Endodermal cell (in vitro differentiated cells): Measurements from ENCODE around the gene CBX8. TPM values are rescaled to one million over a fixed set of nuclear protein-coding genes. Genes with fewer than 3 reads are reported as not detected.

Source experiments
- DNase-seq: peaks from one replicate; pipeline ENCODE4 v3.0.0-alpha.2; 2017
- H3K27ac ChIP-seq: 2 replicates; pipeline ENCODE4 v1.5.1; 2013; ENCODE audit warnings: mild to moderate bottlenecking, low read depth, low read length, moderate library complexity
- H3K27me3 ChIP-seq: 2 replicates; pipeline ENCODE4 v1.6.1; 2013; ENCODE audit warnings: mild to moderate bottlenecking, low read length, moderate library complexity; ENCODE audit not compliant: insufficient read depth, control insufficient read depth, poor library complexity, severe bottlenecking
- H3K36me3 ChIP-seq: 2 replicates; pipeline ENCODE4 v1.7.0; 2013; ENCODE audit warnings: mild to moderate bottlenecking, low read length, moderate library complexity; ENCODE audit not compliant: control insufficient read depth, insufficient read depth
- H3K4me1 ChIP-seq: one replicate; pipeline ENCODE4 v1.7.0; 2013; ENCODE audit warnings: low read length; ENCODE audit not compliant: control insufficient read depth, insufficient read depth
- H3K4me3 ChIP-seq: 2 replicates; pipeline ENCODE4 v1.5.1; 2013; ENCODE audit warnings: mild to moderate bottlenecking, low read length, moderate library complexity
- H3K9ac ChIP-seq: 2 replicates; pipeline ENCODE4 v1.6.1; 2013; ENCODE audit warnings: mild to moderate bottlenecking, low read length, moderate library complexity; ENCODE audit not compliant: poor library complexity, severe bottlenecking; ENCODE audit errors: extremely low read depth
- H3K9me3 ChIP-seq: 2 replicates; pipeline ENCODE4 v1.6.1; 2013; ENCODE audit warnings: mild to moderate bottlenecking, low read length, moderate library complexity; ENCODE audit not compliant: control insufficient read depth
- H3K27ac Mint-ChIP-seq: 2 replicates; pipeline ENCODE4 v1.8.0; 2020; ENCODE audit warnings: mixed read lengths
- H3K27me3 Mint-ChIP-seq: 2 replicates; pipeline ENCODE4 v1.8.0; 2021; ENCODE audit warnings: mild to moderate bottlenecking, mixed read lengths; ENCODE audit not compliant: insufficient read depth
- H3K36me3 Mint-ChIP-seq: 2 replicates; pipeline ENCODE4 v1.8.0; 2020; ENCODE audit warnings: low read depth, mixed read lengths
- H3K4me1 Mint-ChIP-seq: 2 replicates; pipeline ENCODE4 v1.8.0; 2020; ENCODE audit warnings: mixed read lengths
- H3K4me3 Mint-ChIP-seq: 2 replicates; pipeline ENCODE4 v1.8.0; 2020; ENCODE audit warnings: mild to moderate bottlenecking, moderate library complexity, mixed read lengths
- H3K9me3 Mint-ChIP-seq: 2 replicates; pipeline ENCODE4 v1.8.0; 2020; ENCODE audit warnings: mild to moderate bottlenecking, mixed read lengths
- WGBS, 2 experiments: methylation state at CpG; one replicate each; pipeline versions ENCODE4 v1.1.5 to v1.1.7; 2013; ENCODE audit warnings: missing lambda C conversion rate in 2 of 2, mixed read lengths in 1 of 2; ENCODE audit not compliant: insufficient coverage in 1 of 2, insufficient read length in 1 of 2; 5-methylcytosine and 5-hydroxymethylcytosine counted together
- total RNA-seq, 2 donors: library from RNA; stranded (reverse); fragmentation: NEBNext Ultra II Directional in 1 of 2; extraction: Animal tissue kit (Norgen Biotek cat#: 25700) in 1 of 2; gene quantifications; 2 replicates in 1 of 2; 3 replicates in 1 of 2; pipeline ENCODE4 v1.2.1, GENCODE V29; 2021
- TF ChIP-seq, protein P1 (sequence below): fragments of 200-600 bp; sonication (generic); conservative IDR thresholded peaks from 2 replicates; pipeline ENCODE4 v1.5.0; 2021; ENCODE audit warnings: antibody characterized with exemption, mild to moderate bottlenecking

The CBX8 gene
- total RNA-seq, 2 donors from 2014 or later: 5.4 to 5.6 TPM

DNA sequence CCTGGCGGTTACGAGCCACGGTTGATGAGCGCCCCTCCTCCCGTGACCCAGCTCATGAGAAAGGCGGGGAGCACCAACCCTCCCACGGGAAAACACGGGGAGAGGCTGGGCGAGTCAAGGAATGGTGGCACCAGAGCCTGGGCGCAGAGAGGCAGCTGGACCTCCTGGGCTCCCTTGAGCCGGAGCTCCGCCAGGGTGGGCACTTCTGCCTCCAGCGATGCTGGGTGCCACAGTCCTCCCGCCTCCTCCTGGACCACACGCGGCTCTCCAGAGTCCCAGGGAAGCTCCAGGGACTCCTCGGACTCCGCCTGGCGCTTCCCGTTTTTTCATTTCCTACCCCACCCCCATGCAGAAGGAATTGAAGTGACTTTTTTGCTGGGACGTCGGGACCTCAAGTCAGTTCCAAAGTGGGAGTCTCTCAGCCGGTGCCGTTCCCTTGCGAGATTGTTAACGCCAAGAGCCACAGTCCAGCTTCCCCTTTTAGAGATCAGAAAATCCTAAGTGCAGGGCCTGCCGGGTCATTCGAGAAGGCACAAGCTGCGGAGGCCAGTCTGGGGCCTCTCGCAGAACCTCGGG, 6.6 kb upstream of the CBX8 start:
- no peak overlapping the region for H3K4me3 Mint-ChIP-seq
- Histone ChIP-seq H3K9ac (no peak overlapping the region), H3K4me1 (peaks cover 7% of the 10 kb centered on the region), H3K9me3 (no peaks in the 10 kb centered on the region), H3K4me3 (no peak overlapping the region), H3K27ac (no peak overlapping the region), H3K36me3 (no peaks in the 10 kb centered on the region), H3K27me3 (peaks cover 100% of the 10 kb centered on the region)
- TF ChIP-seq, protein P1, sequence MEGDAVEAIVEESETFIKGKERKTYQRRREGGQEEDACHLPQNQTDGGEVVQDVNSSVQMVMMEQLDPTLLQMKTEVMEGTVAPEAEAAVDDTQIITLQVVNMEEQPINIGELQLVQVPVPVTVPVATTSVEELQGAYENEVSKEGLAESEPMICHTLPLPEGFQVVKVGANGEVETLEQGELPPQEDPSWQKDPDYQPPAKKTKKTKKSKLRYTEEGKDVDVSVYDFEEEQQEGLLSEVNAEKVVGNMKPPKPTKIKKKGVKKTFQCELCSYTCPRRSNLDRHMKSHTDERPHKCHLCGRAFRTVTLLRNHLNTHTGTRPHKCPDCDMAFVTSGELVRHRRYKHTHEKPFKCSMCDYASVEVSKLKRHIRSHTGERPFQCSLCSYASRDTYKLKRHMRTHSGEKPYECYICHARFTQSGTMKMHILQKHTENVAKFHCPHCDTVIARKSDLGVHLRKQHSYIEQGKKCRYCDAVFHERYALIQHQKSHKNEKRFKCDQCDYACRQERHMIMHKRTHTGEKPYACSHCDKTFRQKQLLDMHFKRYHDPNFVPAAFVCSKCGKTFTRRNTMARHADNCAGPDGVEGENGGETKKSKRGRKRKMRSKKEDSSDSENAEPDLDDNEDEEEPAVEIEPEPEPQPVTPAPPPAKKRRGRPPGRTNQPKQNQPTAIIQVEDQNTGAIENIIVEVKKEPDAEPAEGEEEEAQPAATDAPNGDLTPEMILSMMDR: no peak
- H3K27me3 Mint-ChIP-seq: peaks cover 100% of the 10 kb centered on the region
- no peaks in the 10 kb centered on the region for H3K36me3 Mint-ChIP-seq
- H3K9me3 Mint-ChIP-seq: peaks cover 5% of the 10 kb centered on the region
- H3K4me1 Mint-ChIP-seq: peaks cover 14% of the 10 kb centered on the region
- peak; percentile 63 for DNase-seq
- no peak overlapping the region for H3K27ac Mint-ChIP-seq
- WGBS, 2 experiments: 9 to 10% methylated on average over 27 to 31 of the region's 31 CpGs

- Mint-ChIP-seq H3K4me1 (peaks cover 14% of the 10 kb centered on the region), H3K4me3 (no peak overlapping the region), H3K9me3 (peaks cover 5% of the 10 kb centered on the region), H3K36me3 (no peaks in the 10 kb centered on the region), H3K27me3 (peaks cover 100% of the 10 kb centered on the region), H3K27ac (no peak overlapping the region)
- no peak overlapping the region for H3K9ac ChIP-seq
- H3K27me3 ChIP-seq: peaks cover 100% of the 10 kb centered on the region
- 5 to 6% methylated on average over 19 to 53 of the region's 57 CpGs for WGBS, 2 experiments
- H3K27ac ChIP-seq: no peak overlapping the region
- H3K4me3 ChIP-seq: no peak overlapping the region
- TF ChIP-seq, protein P1: no peak
- peaks cover 8% of the 10 kb centered on the region for H3K4me1 ChIP-seq
- no peaks in the 10 kb centered on the region for H3K9me3 ChIP-seq
- peak; percentile 83 for DNase-seq
- no peaks in the 10 kb centered on the region for H3K36me3 ChIP-seq
Observed at GRCh38 chr17:79802736-79803420, 6.0 kb upstream of the CBX8 start.

- peaks cover 96% of the 10 kb centered on the region for H3K27me3 ChIP-seq
- H3K27me3 Mint-ChIP-seq: peaks cover 96% of the 10 kb centered on the region
- no peaks in the 10 kb centered on the region for H3K9me3 ChIP-seq
- no peak overlapping the region for H3K9ac ChIP-seq
- no peak overlapping the region for H3K27ac Mint-ChIP-seq
- H3K4me1 Mint-ChIP-seq: peaks cover 14% of the 10 kb centered on the region
- H3K4me3 Mint-ChIP-seq: no peak overlapping the region
- no peak overlapping the region for H3K4me3 ChIP-seq
- no peak overlapping the region for H3K27ac ChIP-seq
- H3K9me3 Mint-ChIP-seq: peaks cover 5% of the 10 kb centered on the region
- H3K36me3 ChIP-seq: no peaks in the 10 kb centered on the region
- TF ChIP-seq, protein P1: no peak
- DNase-seq: no peak
- H3K36me3 Mint-ChIP-seq: no peaks in the 10 kb centered on the region
- H3K4me1 ChIP-seq: peaks cover 8% of the 10 kb centered on the region
- 16 to 17% methylated on average over 10 to 11 of the region's 11 CpGs for WGBS, 2 experiments
Observed at GRCh38 chr17:79802039-79802735, 5.3 kb upstream of the CBX8 start.
